BLaER1 (cell line): ENCODE data around the gene ADCK2.
"Not testable (repeated sequence)": the region's sequence is repeated elsewhere in the genome, so short reads cannot be mapped to it uniquely, and the experiment has no call there.

Experiments
- H3K27ac ChIP-seq: shearing (Covaris generic); formaldehyde crosslinking; 2 replicates; pipeline ENCODE4 v1.8.1; 2022
- H3K27me3 ChIP-seq: shearing (Covaris generic); formaldehyde crosslinking; 2 replicates; pipeline ENCODE4 v1.8.1; 2022
- H3K36me3 ChIP-seq: shearing (Covaris generic); formaldehyde crosslinking; 2 replicates; pipeline ENCODE4 v1.8.1; 2022
- H3K4me1 ChIP-seq: shearing (Covaris generic); formaldehyde crosslinking; 2 replicates; pipeline ENCODE4 v1.8.1; 2022
- H3K4me2 ChIP-seq: shearing (Covaris generic); formaldehyde crosslinking; 2 replicates; pipeline ENCODE4 v1.8.1; 2022
- H3K4me3 ChIP-seq: shearing (Covaris generic); formaldehyde crosslinking; 2 replicates; pipeline ENCODE4 v1.8.1; 2022
- H3K9ac ChIP-seq: shearing (Covaris generic); formaldehyde crosslinking; 2 replicates; pipeline ENCODE4 v1.8.1; 2022
- H3K9me3 ChIP-seq: shearing (Covaris generic); formaldehyde crosslinking; 2 replicates; pipeline ENCODE4 v1.8.1; 2022
- H4K20me1 ChIP-seq: shearing (Covaris generic); formaldehyde crosslinking; 2 replicates; pipeline ENCODE4 v1.8.1; 2022
- Cebpa-rat ChIP-seq: shearing (Covaris generic); IDR thresholded peaks from 2 replicates; pipeline ENCODE4 v1.8.1; 2022

The ADCK2 gene

GRCh38 chr7:140656548-140657515 lies 15.9 kb upstream of the ADCK2 start:
- Histone ChIP-seq H3K27ac (peak overlapping the region; percentile 80), H3K4me2 (peak overlapping the region; percentile 86), H3K4me1 (peaks cover 22% of the 10 kb centered on the region), H3K9ac (peak overlapping the region; percentile 76), H3K4me3 (peak overlapping the region; percentile 38), H3K36me3 (no peaks in the 10 kb centered on the region), H4K20me1 (no peaks in the 10 kb centered on the region), H3K9me3 (no peaks in the 10 kb centered on the region), H3K27me3 (no peaks in the 10 kb centered on the region)
- TF ChIP-seq Cebpa-rat = peak; percentile 63

GRCh38 chr7:140657891-140658290 lies 14.9 kb upstream of the ADCK2 start:
- no peak overlapping the region for H3K27ac ChIP-seq
- H3K4me3 ChIP-seq = no peak overlapping the region
- no peak overlapping the region for H3K4me2 ChIP-seq
- H3K36me3 ChIP-seq = no peaks in the 10 kb centered on the region
- no peak overlapping the region for H3K9ac ChIP-seq
- no peaks in the 10 kb centered on the region for H3K9me3 ChIP-seq
- no peaks in the 10 kb centered on the region for H3K27me3 ChIP-seq
- TF ChIP-seq Cebpa-rat = no peak
- no peaks in the 10 kb centered on the region for H4K20me1 ChIP-seq
- H3K4me1 ChIP-seq = peaks cover 22% of the 10 kb centered on the region

- H3K9me3 ChIP-seq = no peaks in the 10 kb centered on the region
- H3K9ac ChIP-seq = no peak overlapping the region
- H3K27ac ChIP-seq = no peak overlapping the region
- no peak overlapping the region for H3K4me2 ChIP-seq
- no peak for TF ChIP-seq Cebpa-rat
- H3K4me3 ChIP-seq = no peak overlapping the region
- H4K20me1 ChIP-seq = no peaks in the 10 kb centered on the region
- H3K4me1 ChIP-seq = peaks cover 22% of the 10 kb centered on the region
- H3K36me3 ChIP-seq = no peaks in the 10 kb centered on the region
- H3K27me3 ChIP-seq = no peaks in the 10 kb centered on the region
Observed at GRCh38 chr7:140659856-140660255, 12.9 kb upstream of the ADCK2 start.

- H3K27me3 ChIP-seq = no peaks in the 10 kb centered on the region
- no peak overlapping the region for H3K4me2 ChIP-seq
- TF ChIP-seq Cebpa-rat = no peak
- no peak overlapping the region for H3K9ac ChIP-seq
- H3K4me3 ChIP-seq = no peak overlapping the region
- no peaks in the 10 kb centered on the region for H3K36me3 ChIP-seq
- H3K9me3 ChIP-seq = no peaks in the 10 kb centered on the region
- H3K27ac ChIP-seq = no peak overlapping the region
- H4K20me1 ChIP-seq = no peaks in the 10 kb centered on the region
- peaks cover 18% of the 10 kb centered on the region for H3K4me1 ChIP-seq
Observed at GRCh38 chr7:140661124-140661523, 11.6 kb upstream of the ADCK2 start.

- H3K4me1 ChIP-seq, H3K36me3 ChIP-seq: not testable (repeated sequence)
Observed at GRCh38 chr7:140662938-140663337, 9.8 kb upstream of the ADCK2 start.

GRCh38 chr7:140667476-140667875 lies 5.3 kb upstream of the ADCK2 start:
- no peaks in the 10 kb centered on the region for H3K27me3 ChIP-seq
- H3K9me3 ChIP-seq = no peaks in the 10 kb centered on the region
- H4K20me1 ChIP-seq = no peaks in the 10 kb centered on the region
- no peak for TF ChIP-seq Cebpa-rat
- no peak overlapping the region for H3K9ac ChIP-seq
- H3K4me1 ChIP-seq = peaks cover 16% of the 10 kb centered on the region
- no peak overlapping the region for H3K27ac ChIP-seq
- H3K36me3 ChIP-seq = no peaks in the 10 kb centered on the region
- H3K4me3 ChIP-seq = no peak overlapping the region
- H3K4me2 ChIP-seq = no peak overlapping the region

More at GRCh38 chr7:140662938-140663337, 9.8 kb upstream of the ADCK2 start:
- H3K9ac ChIP-seq, H3K27me3 ChIP-seq, H3K4me2 ChIP-seq, H4K20me1 ChIP-seq, H3K27ac ChIP-seq, H3K4me3 ChIP-seq, H3K9me3 ChIP-seq: not testable (repeated sequence)

- Histone ChIP-seq H3K36me3 (no peaks in the 10 kb centered on the region), H3K9ac (no peak overlapping the region), H3K4me1 (peaks cover 20% of the 10 kb centered on the region), H3K9me3 (no peaks in the 10 kb centered on the region), H3K4me2 (no peak overlapping the region), H4K20me1 (no peaks in the 10 kb centered on the region), H3K4me3 (no peak overlapping the region), H3K27me3 (no peaks in the 10 kb centered on the region), H3K27ac (no peak overlapping the region)
- no peak for TF ChIP-seq Cebpa-rat
Observed at GRCh38 chr7:140668641-140669040, 4.1 kb upstream of the ADCK2 start.

GRCh38 chr7:140669352-140669751 lies 3.4 kb upstream of the ADCK2 start:
- Histone ChIP-seq H3K36me3 (no peaks in the 10 kb centered on the region), H3K9me3 (no peaks in the 10 kb centered on the region), H3K9ac (no peak overlapping the region), H3K27ac (no peak overlapping the region), H4K20me1 (no peaks in the 10 kb centered on the region), H3K4me1 (peaks cover 27% of the 10 kb centered on the region), H3K4me2 (no peak overlapping the region), H3K27me3 (no peaks in the 10 kb centered on the region), H3K4me3 (no peak overlapping the region)
- TF ChIP-seq Cebpa-rat = no peak

GRCh38 chr7:140669862-140670261 lies 2.9 kb upstream of the ADCK2 start:
- H3K4me3 ChIP-seq, H3K27ac ChIP-seq, H3K36me3 ChIP-seq, H3K27me3 ChIP-seq, H3K9ac ChIP-seq, H3K9me3 ChIP-seq, H3K4me2 ChIP-seq, H4K20me1 ChIP-seq: not testable (repeated sequence)
- peaks cover 32% of the 10 kb centered on the region for H3K4me1 ChIP-seq

- H3K4me3 ChIP-seq = no peak overlapping the region
- H3K4me2 ChIP-seq = peak overlapping the region; percentile 32
- H3K4me1 ChIP-seq = peaks cover 38% of the 10 kb centered on the region
Observed at GRCh38 chr7:140670343-140670935, 2.3 kb upstream of the ADCK2 start.

More at GRCh38 chr7:140670343-140670935, 2.3 kb upstream of the ADCK2 start:
- no peak overlapping the region for H3K27ac ChIP-seq
- no peaks in the 10 kb centered on the region for H4K20me1 ChIP-seq
- H3K27me3 ChIP-seq = no peaks in the 10 kb centered on the region
- no peak overlapping the region for H3K9ac ChIP-seq
- no peak for TF ChIP-seq Cebpa-rat
- H3K9me3 ChIP-seq = no peaks in the 10 kb centered on the region
- H3K36me3 ChIP-seq = no peaks in the 10 kb centered on the region
